GM18870 (cell line): ENCODE results near the gene EEA1.
"Not testable (repeated sequence)": the region's sequence is repeated elsewhere in the genome, so short reads cannot be mapped to it uniquely, and the experiment has no call there.

Experiments used
- ATAC-seq: cut with Tn5 transposase; IDR thresholded peaks from one replicate; pipeline ENCODE4 v1.9.1; 2021; ENCODE audit warnings: moderate library complexity; ENCODE audit not compliant: unreplicated experiment

EEA1 gene

DNA sequence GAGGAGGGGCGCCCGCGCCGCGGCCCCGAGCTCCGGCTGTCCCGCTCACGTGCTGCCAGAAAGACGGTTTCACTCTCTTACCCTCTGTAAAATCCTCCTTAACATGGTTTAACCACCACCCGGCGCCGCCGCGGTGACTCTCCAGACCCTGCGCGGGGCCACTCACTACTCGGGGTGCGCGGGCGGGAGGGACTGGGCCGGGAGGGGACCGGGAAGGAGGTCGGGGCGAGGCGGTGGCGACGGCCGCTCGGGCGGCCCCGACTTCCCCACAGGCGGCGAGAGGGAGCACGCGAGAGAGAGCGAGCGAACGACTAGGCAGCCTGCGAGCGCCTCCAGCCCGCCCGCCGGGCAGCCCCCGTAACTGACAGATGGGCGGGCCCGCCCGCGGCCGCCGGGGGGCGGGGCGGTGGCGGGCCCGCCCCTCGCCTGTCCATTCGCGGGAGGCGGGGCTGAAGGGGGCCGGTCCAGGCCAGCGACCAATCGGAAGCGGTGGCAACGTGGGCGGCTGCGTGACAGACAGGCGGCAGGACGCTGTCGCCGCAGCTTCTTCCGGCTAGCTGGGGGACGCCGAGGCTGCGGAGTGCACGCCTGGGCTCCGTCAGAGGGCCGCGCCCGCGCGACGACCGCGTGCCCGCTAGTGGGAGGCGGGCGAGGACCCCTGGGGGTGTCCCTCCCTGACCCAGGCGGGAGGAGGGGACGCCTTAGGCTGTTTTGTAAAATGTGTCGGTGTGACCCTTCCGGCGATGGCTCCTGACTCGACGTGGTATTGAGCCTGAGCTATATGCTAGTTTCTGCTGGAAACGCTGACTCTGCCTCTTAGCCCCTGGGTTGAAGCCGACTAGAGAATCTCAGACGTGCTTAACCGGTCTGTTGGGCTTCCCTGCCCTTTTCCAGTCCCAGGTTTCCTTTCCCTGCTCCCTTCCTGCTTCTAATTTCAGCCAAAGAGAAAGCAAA, at the start of gene EEA1:
Gene EEA1 (minus strand): TSS at position 334 of the 954 bp plus-strand sequence. CDS start 229 bp downstream, at position 105.
- ATAC-seq: peak; percentile 71

DNA sequence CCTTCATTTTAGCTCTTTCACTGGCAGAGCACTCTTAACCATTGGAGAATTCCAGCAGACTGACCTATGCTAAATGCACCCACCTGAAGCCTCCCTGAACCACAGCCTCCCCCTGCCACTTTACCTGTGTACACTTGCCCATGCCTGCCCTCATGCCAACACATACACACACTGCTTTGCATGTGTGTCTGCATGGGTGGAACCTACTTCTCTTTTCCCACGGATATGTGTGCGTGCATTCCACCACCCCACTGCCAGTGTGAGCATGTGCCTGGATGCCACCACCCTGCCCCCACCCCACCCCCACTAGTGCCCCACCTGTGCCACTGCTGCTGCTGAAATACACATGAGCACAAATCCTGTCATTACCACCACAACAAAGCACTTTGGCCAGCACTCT, 49.5 kb upstream of the EEA1 start:
- ATAC-seq: no peak

DNA sequence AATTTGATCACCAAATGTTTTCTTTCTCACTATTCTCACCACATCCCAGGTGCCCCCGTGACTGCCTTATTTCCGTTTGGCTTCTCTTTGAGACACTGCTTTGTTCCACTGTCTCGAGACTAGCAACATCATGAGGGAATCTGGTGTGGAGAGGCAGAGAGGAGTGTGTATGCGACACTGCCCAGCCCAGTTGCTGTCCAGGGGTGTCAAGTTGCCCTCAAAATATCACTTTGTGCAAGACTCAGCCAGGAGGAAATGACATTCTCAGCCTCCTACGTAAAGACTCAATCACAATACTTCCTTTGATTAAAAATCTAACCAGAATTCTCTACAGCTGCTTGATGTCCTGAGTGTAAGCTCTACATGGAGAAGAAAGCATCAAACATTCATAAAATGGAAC, 48.2 kb upstream of the EEA1 start:
- no peak for ATAC-seq

DNA sequence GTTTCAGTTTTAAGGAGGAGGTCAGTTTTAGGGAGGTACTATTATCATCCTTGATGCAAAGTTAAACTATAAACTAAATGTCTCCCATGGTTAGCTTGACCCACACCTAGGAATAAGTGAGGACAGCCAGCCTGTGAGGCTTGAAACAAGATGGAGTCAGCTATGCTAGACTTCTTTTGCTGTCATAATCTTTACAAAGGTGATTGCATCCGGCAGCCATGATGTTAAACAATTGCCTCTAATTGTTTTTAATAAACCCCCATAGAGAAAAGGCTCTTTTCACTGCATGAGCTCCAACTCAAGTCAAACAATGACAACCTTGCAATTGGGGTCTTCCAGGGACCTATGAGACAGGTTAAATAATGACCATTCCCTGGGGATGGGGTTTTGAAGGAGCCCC, 45.7 kb upstream of the EEA1 start:
- ATAC-seq: no peak

DNA sequence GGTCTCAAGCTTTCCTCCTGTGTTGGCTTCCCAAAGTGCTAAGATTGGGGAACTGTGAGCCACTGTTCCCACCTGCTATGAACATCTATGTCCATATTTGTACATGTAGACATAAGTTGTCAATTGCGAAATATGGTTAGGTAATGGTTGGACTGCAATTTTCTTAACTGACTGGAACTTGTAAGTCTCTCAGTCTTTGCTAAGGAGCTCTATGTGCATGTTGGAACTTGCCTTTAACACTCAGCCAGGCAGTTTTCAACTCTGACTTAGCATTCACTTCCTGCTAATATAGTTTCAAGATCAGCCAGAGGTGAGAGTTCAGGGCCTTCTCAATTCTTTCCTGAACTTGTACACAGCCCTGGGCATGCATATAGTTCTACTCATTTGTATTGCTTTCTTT, 44.5 kb upstream of the EEA1 start:
- ATAC-seq: peak; percentile 44

DNA sequence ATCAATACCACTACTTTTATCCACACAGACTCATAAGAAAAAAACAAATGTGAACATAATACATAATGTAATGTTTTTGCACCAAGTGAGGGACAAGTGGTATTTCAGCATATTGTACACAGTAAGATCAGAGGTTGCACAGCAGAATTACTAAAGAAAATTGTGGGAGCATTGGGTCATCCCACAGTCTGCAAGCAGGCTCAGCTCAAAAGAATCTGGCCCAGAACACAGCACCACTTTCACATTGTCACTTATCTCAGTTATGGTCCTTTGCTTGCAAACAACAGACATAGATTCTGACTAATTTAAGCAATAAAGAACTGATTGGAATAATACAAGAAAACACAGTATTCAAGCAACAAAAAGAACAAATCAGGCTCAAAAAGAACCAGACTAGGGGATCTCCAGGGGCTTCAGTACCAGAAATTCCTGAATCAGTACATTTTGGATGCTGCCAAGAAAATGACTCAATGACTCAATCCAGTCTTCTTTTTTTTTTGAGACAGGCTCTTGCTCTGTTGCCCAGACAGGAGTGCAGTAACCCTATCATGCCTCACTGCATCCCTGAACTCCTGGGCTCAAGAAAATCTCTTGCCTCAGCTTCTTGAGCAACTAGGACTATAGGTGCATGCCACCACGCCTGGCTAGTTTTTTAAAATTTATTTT, 42.9 kb upstream of the EEA1 start:
- no peak for ATAC-seq

DNA sequence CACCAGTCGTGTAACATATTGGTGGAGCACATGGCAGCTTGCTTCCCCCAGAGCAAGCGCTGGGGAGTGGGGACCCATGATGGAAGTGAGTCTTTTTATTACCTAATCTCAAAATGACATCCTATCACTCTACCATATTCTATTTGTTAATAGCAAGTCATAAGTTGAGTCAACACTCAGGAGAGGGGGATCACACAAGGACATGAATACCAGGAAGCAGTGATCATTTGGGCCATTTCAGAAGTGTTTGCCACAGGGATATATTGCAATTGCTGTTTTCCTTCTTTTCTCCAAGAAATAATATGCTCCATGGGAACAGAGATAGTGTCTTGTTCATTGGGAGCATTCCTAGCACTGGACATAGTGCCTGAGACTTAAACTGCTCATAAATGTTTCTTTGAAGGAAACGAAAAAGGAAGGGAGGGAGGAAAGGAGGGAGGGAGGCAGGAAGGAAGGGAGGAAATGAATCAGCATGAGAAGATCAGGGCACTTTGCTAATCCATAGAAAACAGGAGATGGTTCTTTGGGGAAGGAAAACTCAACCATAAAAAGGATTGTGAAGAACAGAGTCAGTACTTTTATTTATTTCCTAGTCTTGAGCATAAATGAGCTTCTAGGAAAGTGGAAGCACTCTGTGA, 39.2 kb upstream of the EEA1 start:
- ATAC-seq: no peak

DNA sequence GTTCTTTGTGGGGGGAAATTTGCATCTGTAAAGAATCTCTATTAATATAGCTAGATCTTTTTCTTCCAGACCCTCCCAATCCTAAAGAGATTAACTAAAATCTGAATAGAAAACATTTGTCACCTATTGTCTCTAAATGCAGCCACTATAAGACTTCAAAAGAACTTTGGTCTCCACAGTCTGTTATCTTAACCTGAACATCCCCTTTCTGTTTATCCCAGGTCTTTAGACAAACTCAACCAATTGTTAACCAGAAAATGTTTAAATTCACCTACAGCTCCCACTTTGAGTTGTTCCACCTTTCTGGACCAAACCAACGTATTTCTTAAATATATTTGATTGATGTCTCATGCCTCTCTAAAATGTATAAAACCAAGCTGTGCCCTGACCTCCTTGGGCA, 35.3 kb upstream of the EEA1 start:
- not testable (repeated sequence) for ATAC-seq

DNA sequence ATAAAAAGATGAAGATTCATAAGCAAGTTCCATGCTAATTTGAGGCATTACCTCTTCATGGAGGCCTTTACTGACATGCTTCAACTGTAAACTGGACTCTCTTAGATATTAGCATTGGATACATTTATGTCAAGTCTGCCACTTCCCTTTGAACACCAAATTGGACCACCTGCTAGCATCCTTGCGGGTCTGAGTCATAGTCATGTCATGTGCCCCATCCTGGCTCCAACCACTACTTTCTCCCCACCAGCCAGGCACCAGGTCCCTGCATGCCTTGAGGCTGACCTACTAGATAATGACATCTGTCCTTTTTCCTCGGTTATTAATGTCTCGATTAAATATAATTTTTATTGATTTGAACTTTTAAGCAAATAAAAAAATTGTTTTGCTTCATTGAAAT, 32.9 kb upstream of the EEA1 start:
- no peak for ATAC-seq

DNA sequence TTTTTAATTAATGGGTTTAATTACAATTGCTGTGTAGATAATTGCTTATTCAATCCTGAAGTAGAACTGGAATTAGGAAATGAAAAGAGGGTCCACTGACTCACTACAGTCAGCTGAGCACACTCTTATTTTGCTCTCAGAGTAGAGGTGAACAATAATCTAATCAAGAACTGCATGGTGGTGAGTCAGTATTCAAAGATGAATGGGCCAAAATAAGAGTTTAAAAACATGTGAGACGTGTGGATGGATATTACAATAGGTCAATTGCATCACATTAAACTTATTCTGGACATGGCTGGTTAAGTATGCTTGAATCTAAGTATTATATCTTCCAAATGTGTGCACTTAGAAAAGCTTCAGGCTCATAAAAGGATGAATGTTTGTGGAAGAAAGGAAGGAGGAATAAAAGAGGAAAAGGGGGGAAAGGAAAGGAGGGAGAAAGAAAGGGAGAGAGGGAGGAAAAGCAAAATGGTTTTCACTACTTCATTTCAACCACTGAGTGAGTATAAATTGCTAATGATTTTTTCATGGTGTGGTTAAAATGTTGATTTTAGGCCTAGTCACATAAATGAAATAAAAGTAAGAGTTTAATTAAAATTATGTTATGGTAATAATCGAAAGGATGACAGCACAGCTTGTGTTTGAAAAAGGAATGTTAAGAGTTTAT, 27.0 kb upstream of the EEA1 start:
- no peak for ATAC-seq

DNA sequence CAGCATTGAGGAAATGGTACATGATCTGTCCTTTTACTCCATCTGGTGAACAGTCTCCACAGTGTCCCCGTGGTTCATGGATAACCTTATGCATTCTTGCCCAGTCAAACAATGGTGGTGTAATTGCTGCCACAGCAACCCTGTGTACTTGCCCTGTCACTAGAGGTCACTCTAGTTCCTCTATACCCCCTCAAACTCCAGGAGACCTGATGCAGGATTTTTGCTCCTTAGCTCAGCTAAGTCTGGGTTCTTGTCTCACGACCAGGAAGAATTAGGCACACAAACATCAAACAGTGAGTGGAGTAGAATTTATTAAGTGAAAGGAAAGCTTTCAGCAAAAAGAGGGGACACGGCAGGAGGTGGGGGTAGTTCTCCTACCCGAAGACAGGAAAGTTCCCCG, 24.7 kb upstream of the EEA1 start:
- no peak for ATAC-seq

DNA sequence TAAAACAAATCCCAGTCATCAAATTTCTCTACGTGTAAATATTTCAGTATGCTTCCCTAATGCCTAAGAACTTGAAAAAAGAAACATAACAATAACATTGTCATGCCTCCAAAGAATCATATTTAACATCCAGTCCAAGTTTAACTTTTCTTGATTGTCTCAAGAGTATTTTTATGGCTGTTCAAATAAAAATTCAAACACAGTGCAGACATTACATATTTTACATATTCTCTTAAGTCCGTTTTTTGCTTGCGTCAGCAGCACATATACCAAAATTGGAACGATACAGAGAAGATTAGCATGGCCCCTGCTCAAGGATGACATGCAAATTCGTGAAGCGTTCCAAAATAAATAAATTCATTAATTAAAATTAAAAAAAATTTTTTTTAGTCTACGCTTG, 23.3 kb upstream of the EEA1 start:
- no peak for ATAC-seq

DNA sequence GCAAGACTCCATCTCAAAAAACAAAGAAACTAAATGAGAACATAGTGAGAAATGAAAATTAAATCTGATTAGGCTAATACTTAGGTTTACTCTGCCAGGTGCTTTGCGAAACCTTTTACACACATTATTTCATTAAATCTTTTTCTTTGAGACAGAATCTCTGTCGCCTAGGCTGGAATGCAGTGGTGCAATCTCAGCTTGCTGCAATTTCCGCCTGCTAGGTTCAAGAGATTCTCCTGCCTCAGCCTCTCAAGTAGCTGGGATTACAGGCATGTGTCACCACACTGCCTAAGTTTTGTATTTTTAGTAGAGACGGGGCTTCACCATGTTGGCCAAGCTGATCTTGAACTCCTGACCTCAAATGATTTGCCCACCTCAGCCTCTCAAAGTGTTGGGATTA, 21.9 kb upstream of the EEA1 start:
- no peak for ATAC-seq

DNA sequence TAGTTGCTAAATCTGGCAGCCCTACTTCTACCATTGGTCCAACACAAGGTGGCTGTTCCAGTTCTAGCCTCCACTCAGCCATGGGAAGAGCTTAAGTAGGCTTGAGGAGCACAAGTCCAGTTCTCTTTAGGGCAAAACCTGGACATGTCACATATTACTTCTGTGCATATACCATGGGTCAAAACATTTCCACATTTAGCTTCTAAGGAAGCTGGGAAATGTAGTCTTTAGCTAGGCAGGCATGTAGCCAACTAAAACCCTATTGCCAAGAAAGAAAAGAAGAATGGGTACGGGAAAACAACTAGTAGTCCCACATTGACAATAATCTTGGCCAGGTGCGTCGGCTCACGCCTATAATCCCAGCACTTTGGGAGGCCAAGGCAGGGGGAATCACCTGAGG, 20.9 kb upstream of the EEA1 start:
- ATAC-seq: no peak

DNA sequence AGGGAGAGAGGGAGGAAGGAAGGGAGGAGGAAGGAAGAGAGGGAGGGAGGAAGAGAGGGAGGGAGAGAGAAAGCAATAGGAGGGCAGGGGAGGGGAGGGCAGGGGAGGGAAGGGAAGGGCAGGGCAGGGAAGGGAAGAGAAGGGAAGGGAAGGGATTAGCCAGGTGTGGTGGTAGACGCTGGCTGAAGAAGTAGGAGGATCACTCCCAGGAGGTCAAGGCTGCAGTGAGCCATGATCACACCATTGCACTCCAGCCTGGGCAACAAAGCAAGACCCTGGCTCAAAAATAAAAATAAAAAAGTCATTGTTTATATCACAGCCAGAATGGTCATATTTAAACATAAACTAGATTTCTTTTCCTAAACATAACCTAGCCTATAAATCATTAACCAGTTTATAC, 20.4 kb upstream of the EEA1 start:
- no peak for ATAC-seq

DNA sequence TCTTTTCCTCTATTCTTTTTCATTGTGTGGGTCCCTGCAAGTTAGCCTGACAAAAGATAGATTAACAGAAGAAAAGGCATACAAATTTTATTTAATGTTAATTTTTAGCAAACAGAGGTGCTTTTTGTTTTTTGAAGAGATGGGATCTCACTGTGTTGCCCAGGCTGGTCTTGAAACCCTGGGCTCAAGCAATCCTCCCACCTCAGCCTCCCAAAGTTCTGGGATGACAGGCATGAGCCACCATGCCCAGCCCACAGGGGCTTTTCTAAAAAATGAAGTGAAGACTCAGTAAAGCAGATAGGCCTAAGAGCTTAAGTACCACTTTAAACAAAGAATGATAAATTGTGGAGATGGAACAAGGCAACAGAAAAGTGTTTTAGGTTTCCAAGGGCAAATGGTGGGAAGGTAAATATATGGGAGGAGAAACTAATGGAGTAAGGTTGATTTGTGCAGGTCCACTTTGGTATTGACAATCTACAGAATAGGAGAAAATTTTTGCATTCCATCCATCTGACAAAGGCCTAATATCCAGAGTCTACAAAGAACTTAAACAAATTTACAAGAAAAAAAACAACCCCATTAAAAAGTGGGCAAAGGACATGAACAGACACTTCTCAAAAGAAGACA, 18.6 kb upstream of the EEA1 start:
- no peak for ATAC-seq

DNA sequence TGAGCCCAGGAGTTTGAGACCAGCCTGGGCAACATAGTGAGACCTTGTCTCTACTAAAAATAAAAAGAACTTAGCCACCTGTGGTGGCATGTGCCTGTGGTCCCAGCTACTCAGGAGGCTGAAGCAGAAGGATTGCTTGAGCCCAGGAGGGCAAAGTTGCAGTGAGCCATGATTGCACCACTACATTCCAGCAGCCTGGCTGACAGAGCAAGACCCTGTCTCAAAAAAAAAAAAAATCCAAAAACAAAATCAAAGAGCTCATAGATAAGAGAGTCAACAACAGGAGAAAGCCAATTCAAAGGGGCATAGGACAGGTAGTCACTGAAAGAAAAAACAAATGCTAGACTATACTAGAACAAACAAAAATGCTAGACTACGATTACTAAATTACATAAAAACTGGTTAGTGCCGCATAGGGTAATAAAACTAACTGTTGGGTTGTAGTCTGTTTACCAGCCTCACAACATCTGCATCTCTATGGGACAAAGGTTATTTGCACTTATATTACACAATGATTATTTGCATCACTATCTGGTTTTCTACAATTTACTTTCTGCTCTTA, 16.6 kb upstream of the EEA1 start:
- no peak for ATAC-seq

DNA sequence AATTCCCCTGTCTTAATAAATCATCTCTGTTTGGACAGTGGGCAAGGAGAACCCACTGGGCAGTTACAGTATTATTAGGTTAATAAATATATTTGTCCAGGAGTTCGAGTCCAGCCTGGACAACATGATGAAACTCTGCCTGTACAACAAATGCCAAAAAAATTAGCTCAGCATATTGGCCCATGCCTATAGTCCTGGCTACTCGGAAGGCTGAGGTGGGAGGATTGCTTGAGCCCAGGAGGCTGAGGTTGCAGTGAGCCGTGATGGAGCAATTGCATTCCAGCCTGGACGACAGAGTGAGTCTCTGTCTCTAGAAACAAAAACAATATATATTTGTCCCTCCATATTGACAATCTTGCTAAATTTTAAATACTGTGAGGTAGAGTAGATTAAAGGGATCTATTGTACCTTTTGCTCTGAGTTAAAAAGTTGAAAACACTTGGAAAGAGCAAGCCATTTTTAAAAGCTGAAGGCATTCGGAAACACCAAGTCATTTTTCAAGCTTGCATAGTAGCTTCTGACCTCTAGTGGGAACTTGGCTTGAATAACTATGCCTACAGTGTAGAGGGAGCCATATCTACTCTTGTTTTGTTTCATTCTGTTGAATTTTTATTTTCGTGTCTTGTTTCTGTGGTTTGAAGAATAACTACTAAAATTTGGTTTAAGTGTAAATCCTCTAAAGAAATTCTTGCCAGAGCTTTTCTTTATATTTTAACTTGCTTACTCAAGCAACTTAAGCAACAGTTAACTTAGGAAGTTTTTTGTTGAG, 14.6 kb upstream of the EEA1 start:
- ATAC-seq: peak; percentile 59

DNA sequence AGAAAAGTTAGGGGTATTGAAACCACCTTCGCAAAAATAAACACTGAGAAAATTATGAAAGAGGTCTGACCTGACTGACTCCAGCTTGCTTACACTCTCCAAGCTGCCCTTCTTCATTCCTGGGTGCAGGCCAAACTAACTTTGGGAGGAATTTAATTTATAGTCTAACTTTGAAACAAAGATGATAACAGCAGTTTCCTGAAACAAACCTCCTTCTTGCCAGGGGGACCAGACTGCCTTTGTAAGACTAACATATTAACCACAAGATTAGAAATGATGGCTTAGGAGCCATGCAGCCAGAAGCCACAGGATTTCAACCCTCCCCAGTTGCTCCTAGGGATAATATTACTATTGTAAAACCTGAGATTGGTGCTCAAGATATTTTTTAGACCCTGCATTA, 13.8 kb upstream of the EEA1 start:
- no peak for ATAC-seq

DNA sequence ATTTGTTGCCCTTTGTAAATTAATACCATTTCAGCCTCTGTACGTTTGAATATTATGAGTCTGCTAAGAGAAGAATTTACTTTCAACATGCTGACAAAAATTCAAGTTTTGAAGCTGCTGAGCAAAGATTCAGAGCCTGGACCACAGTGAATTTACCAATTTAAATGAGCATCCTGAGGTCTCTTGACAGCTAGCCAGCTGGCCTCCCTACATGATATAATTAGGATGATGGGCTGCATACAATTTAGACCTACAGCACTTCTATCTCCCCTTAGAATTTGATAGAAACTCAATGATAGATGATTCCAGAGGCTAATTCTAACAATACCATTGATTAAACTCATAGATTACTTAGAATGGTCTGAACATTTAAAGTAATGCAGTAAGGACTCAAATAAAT, 10.0 kb upstream of the EEA1 start:
- ATAC-seq: no peak
